Measurements from ENCODE around the gene CHTOP. TPM values are rescaled to one million over a fixed set of nuclear protein-coding genes. Genes with fewer than 3 reads are reported as not detected.

The CHTOP gene
- total RNA-seq, 1 donor from 2014 or later, result 43.9 TPM

DNA sequence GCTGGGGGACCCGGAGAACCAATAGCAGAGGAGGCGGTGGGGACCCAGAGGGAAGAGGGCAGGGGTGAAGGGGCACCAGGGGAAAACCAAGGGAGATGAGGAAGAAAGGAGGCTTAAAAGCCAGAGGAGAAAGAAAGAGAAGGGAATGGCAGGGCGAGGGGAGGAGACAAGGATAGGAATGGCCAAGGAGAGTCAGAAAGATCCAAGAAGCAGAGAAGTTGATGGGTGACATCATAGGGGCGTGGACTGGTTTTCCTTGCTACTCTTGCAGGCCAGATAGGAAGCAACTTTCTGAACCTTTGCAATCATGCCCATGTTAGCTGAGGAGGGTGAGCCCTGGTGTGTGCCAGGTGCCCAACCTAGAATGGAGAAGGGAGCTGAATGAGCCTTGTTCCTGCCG is 50.0 kb downstream of the CHTOP start:
- no peak for DNase-seq (ENCODE audit: extremely low read depth, low read depth, low spot score)

DNA sequence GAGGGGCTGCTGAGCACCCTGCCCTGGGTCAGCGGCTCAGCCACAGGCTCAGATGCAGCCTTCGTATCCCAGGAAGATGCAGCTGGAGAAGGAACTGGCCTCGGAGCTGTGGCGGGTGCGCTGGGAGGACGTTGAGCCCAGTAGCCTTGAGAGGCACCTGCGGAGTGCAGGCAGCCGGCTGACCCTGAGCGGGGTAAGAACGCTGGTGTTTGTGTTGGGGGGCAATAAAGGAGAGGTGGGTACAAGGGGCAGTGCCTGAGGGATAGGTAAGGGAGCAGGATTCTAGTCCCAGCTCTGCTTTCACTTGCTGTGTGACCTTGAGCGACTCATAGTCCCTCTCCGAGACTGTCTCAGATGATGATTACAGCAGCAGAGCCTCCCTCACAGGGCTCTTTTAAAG is 51.0 kb downstream of the CHTOP start:
- no peak for DNase-seq (ENCODE audit: extremely low read depth, low read depth, low spot score)

DNA sequence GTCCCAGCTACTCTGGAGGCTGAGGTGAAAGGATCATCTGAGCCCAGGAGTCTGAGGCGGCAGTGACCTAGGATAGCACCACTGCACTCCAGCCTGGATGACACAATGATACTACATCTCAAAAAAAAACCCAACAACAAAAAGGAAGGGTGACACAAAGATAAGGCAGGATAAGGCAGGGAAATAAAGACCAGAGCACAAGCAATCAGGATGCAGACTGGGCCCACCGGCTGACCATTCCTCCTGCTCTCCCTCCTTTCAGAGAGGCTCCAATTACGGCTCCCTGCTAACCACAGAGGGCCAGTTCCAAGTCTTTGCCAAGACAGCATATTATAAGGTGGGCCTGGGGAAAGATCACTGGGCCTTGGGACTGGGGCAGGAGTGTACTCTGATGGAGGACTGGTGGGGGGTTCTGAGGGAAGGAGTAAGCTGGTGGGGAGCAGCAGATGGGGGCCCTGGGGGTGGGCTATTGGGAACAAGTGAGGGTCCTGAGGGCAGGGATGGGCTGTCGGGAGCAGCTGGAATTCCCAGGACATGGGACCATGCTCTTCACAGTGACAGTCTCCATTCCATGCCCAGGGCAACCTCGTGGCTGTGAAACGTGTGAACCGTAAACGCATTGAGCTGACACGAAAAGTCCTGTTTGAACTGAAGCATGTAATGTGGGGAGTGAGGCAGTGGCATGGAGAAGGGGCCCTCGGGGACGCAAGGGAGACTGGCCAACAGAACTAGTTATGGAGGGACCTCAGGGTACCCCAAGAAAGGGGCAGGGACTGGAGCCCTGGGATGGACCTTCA is 51.9 kb downstream of the CHTOP start:
- no peak for DNase-seq (ENCODE audit: extremely low read depth, low read depth, low spot score)

DNA sequence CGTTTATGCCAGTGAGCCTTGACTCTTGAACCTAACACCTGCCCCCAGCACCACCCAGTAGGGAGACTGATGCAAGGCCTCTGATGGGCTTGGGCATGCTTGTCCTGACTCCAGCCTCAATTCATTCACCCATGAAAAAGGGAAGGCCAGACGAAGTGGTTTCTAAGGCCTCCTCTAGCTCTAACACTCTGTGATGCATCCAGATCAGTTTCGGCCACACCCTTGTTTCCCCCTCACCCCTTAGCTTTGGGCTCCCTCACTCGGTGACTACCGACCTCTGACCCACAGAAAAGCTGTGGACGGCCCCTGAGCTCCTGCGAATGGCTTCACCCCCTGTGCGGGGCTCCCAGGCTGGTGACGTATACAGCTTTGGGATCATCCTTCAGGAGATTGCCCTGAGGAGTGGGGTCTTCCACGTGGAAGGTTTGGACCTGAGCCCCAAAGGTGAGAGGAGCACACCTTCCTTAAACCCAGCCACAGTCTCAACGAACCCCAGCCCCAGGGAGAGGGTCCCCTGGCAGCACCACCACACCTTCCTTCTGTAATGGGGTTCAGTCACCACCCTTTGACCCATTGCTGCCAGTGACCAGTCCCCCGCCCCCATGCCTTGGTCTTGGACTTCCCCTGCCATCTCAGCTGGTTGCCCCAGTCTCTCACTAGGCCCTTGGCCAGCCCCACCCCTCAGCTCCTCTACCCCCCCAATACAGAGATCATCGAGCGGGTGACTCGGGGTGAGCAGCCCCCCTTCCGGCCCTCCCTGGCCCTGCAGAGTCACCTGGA is 53.7 kb downstream of the CHTOP start:
- no peak for DNase-seq (ENCODE audit: extremely low read depth, low read depth, low spot score)

DNA sequence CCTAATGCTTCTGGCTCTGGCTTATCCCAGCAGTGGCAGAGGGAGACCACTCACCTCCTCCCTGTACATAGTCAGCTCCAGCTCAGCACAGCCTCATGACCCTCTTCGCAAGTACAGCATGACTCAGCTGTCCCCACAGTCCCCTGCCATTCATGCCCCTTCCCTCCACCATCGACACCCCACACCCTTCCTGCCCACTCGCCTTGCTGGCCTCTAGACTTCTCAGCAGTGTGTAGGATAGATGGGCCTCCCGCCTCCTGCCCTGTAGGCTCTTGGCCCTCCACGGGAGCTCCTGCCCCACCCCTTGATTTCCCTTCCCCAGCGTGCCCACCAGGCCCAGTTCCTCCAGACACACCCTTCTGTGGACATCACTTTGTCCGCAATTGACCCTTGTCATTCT is 54.4 kb downstream of the CHTOP start:
- DNase-seq (ENCODE audit: extremely low read depth, low read depth, low spot score), result no peak

DNA sequence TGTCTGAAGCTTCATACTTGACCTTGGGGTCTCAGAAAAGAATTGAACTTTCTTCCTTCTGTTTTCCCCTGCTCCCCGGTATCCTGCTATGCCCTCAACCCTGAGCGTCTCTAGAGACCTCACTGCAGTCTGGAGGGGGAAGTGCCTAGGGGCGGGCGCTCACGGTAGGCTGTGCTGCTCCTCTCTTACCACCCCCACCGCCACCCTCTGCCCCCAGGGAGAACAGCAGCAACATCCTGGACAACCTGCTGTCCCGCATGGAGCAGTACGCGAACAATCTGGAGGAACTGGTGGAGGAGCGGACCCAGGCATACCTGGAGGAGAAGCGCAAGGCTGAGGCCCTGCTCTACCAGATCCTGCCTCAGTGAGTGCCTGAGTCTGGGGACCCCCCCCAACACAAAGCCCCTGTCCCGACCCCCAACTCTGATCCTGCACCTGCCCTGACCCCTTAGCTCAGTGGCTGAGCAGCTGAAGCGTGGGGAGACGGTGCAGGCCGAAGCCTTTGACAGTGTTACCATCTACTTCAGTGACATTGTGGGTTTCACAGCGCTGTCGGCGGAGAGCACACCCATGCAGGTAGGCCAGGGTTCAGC is 55.0 kb downstream of the CHTOP start:
- DNase-seq (ENCODE audit: extremely low read depth, low read depth, low spot score), result no peak

DNA sequence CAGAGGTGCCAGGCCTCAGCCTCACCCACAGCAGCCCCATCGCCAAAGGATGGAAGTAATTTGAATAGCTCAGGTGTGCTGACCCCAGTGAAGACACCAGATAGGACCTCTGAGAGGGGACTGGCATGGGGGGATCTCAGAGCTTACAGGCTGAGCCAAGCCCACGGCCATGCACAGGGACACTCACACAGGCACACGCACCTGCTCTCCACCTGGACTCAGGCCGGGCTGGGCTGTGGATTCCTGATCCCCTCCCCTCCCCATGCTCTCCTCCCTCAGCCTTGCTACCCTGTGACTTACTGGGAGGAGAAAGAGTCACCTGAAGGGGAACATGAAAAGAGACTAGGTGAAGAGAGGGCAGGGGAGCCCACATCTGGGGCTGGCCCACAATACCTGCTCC is 59.6 kb downstream of the CHTOP start:
- DNase-seq (ENCODE audit: extremely low read depth, low read depth, low spot score), result no peak

Other genes starting within 250 kb of the CHTOP start
- gene S100A8, start 243.0 kb upstream of the CHTOP start, total RNA-seq, result not detected in 2 replicates
- not detected in 2 replicates for gene S100A7A, start 217.5 kb upstream of the CHTOP start, total RNA-seq
- gene S100A7, start 173.4 kb upstream of the CHTOP start, total RNA-seq, result not detected in 2 replicates
- gene S100A6, start 98.1 kb upstream of the CHTOP start, total RNA-seq, result 581 and 1,075 TPM in 2 replicates
- gene S100A5, start 93.1 kb upstream of the CHTOP start, total RNA-seq, result not detected in 2 replicates
- gene S100A4, start 88.3 kb upstream of the CHTOP start, total RNA-seq, result 7.1 and 17.2 TPM in 2 replicates
- gene S100A3, start 84.8 kb upstream of the CHTOP start, total RNA-seq, result 6.8 and 6.9 TPM in 2 replicates
- gene S100A2, start 68.2 kb upstream of the CHTOP start, total RNA-seq, result 3.9 and 9.4 TPM in 2 replicates
- gene S100A16, start 20.9 kb upstream of the CHTOP start, total RNA-seq, result 582 and 906 TPM in 2 replicates
- gene S100A14, start 17.7 kb upstream of the CHTOP start, total RNA-seq, result not detected in 2 replicates
- gene S100A13, start 6.6 kb upstream of the CHTOP start, total RNA-seq, result 104 and 206 TPM in 2 replicates
- not detected in 2 replicates for gene S100A1, start 5.6 kb upstream of the CHTOP start, total RNA-seq
- gene SNAPIN, start 24.6 kb downstream of the CHTOP start, total RNA-seq, result 41.4 and 56.2 TPM in 2 replicates
- gene ILF2, start 36.9 kb downstream of the CHTOP start, total RNA-seq, result 179 and 241 TPM in 2 replicates
- 4.2 and 13.0 TPM in 2 replicates for gene NPR1, start 44.6 kb downstream of the CHTOP start, total RNA-seq
- gene INTS3, start 94.0 kb downstream of the CHTOP start, total RNA-seq, result 40.3 and 48.9 TPM in 2 replicates
- gene SLC27A3, start 141.3 kb downstream of the CHTOP start, total RNA-seq, result 13.4 and 15.7 TPM in 2 replicates

All from glomerular endothelial cell (primary cell).